HCT116 (cell line): ENCODE data around the gene PTPRA. TPM values are rescaled to one million over a fixed set of nuclear protein-coding genes. Genes with fewer than 3 reads are reported as not detected.

Experiments used
- ATAC-seq: fragments of 200-7000 bp; cut with Tn5 transposase; 2 replicates; pipeline ENCODE4 v1.9.1; 2020; ENCODE audit warnings: mild to moderate bottlenecking, moderate library complexity
- BruUV-seq: library from RNA; stranded (reverse); fragments of 400-500 nt; replicated peaks from 2 replicates; lab custom pipeline; 2021; lab: Mats Ljungman, UMichigan
- CTCF ChIA-PET: fragments of 300-600 bp; sonication (Branson Sonifier 250); formaldehyde crosslinking; loops from one replicate; lab custom pipeline; 2021; ENCODE audit warnings: antibody characterized with exemption; lab: Charles Lee
- POLR2A ChIA-PET: fragments of 300-600, 350-600 bp; sonication (Branson Sonifier 250); formaldehyde crosslinking; loops from one replicate; lab custom pipeline; 2021; ENCODE audit warnings: antibody characterized with exemption; lab: Charles Lee
- RAD21 ChIA-PET, 2 experiments: fragments of 300-600 bp; sonication (Branson Sonifier 250); formaldehyde crosslinking; loops; one replicate each; lab custom pipeline; 2023; ENCODE audit warnings: low total read pairs in 2 of 2; ENCODE audit not compliant: uncharacterized antibody in 2 of 2, unreplicated experiment in 2 of 2, low non-redundant PET in 1 of 2; lab: Charles Lee
- DNase-seq: peaks from one replicate; pipeline ENCODE4 v3.0.0-alpha.2; 2010; ENCODE audit warnings: low read depth, low spot score
- H2AFZ ChIP-seq: fragments of 200-600 bp; shearing (Covaris generic), sonication (generic); 2 replicates; pipeline ENCODE4 v1.6.1; 2017; ENCODE audit warnings: low read depth, mixed run types, mixed read lengths, antibody characterized with exemption, low read length; ENCODE audit not compliant: poor library complexity, severe bottlenecking
- H3K27ac ChIP-seq: 2 replicates; pipeline ENCODE4 v1.5.1; 2012; ENCODE audit warnings: low read depth, low read length
- H3K27me3 ChIP-seq: fragments of 200-600 bp; sonication (generic); 2 replicates; pipeline ENCODE4 v1.6.1; 2016; ENCODE audit warnings: mixed run types, low read length, mixed read lengths; ENCODE audit not compliant: insufficient read depth
- H3K36me3 ChIP-seq, 2 experiments: fragments of 200-500 bp in 1 of 2; fragments of 200-600 bp in 1 of 2; sonication (Bioruptor generic) in 1 of 2; sonication (generic) in 1 of 2; 2 replicates each; pipeline versions ENCODE4 v1.5.1 to v1.6.1; 2014 to 2016; ENCODE audit warnings: low read length in 2 of 2, inconsistent platforms in 1 of 2, mixed read lengths in 1 of 2, mixed run types in 1 of 2; ENCODE audit not compliant: insufficient read depth in 2 of 2, control insufficient read depth in 1 of 2
- H3K4me1 ChIP-seq, 2 experiments: fragments of 200-600 bp in 1 of 2; sonication (generic) in 1 of 2; 2 replicates each; pipeline versions ENCODE4 v1.5.1 to v1.6.1; 2012 to 2017; ENCODE audit warnings: low read length in 2 of 2, inconsistent platforms in 1 of 2, mild to moderate bottlenecking in 1 of 2, mixed read lengths in 1 of 2, mixed run types in 1 of 2, moderate library complexity in 1 of 2; ENCODE audit not compliant: insufficient read depth in 2 of 2, control insufficient read depth in 1 of 2
- H3K4me2 ChIP-seq: fragments of 200-600 bp; sonication (generic); 2 replicates; pipeline ENCODE4 v1.6.1; 2017; ENCODE audit warnings: mixed run types, low read length, mixed read lengths
- H3K4me3 ChIP-seq, 2 experiments: fragments of 200-600 bp in 1 of 2; sonication (generic) in 1 of 2; replicated peaks in 1 of 2; 2 replicates each; pipeline ENCODE4 v1.5.1; 2011 to 2016; ENCODE audit warnings: low read length in 2 of 2, control low read depth in 1 of 2, low read depth in 1 of 2, mild to moderate bottlenecking in 1 of 2, mixed read lengths in 1 of 2, mixed run types in 1 of 2
- H3K79me2 ChIP-seq: fragments of 200-600 bp; sonication (generic); 2 replicates; pipeline ENCODE4 v1.6.1; 2017; ENCODE audit warnings: mild to moderate bottlenecking, mixed run types, low read length, moderate library complexity, mixed read lengths; ENCODE audit not compliant: insufficient read depth
- H3K9ac ChIP-seq: fragments of 200-600 bp; sonication (generic); 2 replicates; pipeline ENCODE4 v1.6.1; 2016; ENCODE audit warnings: low read length, mixed read lengths
- H3K9me2 ChIP-seq: fragments of 200-600 bp; sonication (generic), shearing (Covaris generic); 2 replicates; pipeline ENCODE4 v1.6.1; 2017; ENCODE audit warnings: mixed run types, mild to moderate bottlenecking, moderate library complexity; ENCODE audit not compliant: insufficient read depth
- H3K9me3 ChIP-seq, 2 experiments: fragments of 200-500 bp in 1 of 2; fragments of 200-600 bp in 1 of 2; sonication (Bioruptor generic) in 1 of 2; sonication (generic) in 1 of 2; 2 replicates each; pipeline ENCODE4 v1.6.1; 2014 to 2017; ENCODE audit warnings: low read length in 2 of 2, mixed read lengths in 2 of 2, inconsistent platforms in 1 of 2, low read depth in 1 of 2, mild to moderate bottlenecking in 1 of 2, mixed run types in 1 of 2, moderate library complexity in 1 of 2; ENCODE audit not compliant: control insufficient read depth in 1 of 2, insufficient read depth in 1 of 2
- H4K20me1 ChIP-seq: fragments of 200-600 bp; sonication (generic), shearing (Covaris generic); 2 replicates; pipeline ENCODE4 v1.6.1; 2017; ENCODE audit warnings: mixed run types, mild to moderate bottlenecking, moderate library complexity; ENCODE audit not compliant: insufficient read depth
- CBX3 ChIP-seq: IDR thresholded peaks from 2 replicates; pipeline ENCODE4 v1.6.1; 2012; ENCODE audit warnings: low read depth
- CEBPB ChIP-seq: IDR thresholded peaks from 2 replicates; pipeline ENCODE4 v1.6.1; 2012; ENCODE audit warnings: low read depth
- EGR1 ChIP-seq: IDR thresholded peaks from 2 replicates; pipeline ENCODE4 v1.6.1; 2012; ENCODE audit warnings: low read depth
- ELF1 ChIP-seq: IDR thresholded peaks from 2 replicates; pipeline ENCODE4 v1.6.1; 2012; ENCODE audit warnings: low read depth, borderline replicate concordance
- JUND ChIP-seq: IDR thresholded peaks from 2 replicates; pipeline ENCODE4 v1.6.1; 2012
- SP1 ChIP-seq: IDR thresholded peaks from 2 replicates; pipeline ENCODE4 v1.6.1; 2012; ENCODE audit warnings: low read depth
- SRF ChIP-seq: IDR thresholded peaks from 2 replicates; pipeline ENCODE4 v1.6.1; 2012; ENCODE audit warnings: low read depth
- intact Hi-C: fragments of 100-400 bp; cut with micrococcal nuclease; formaldehyde crosslinking; loops from 2 replicates; pipeline ENCODE4 v1.10.0; 2022
- total RNA-seq: library from RNA; stranded (reverse); gene quantifications from one replicate; pipeline ENCODE4 v1.2.1, GENCODE V29; 2021; ENCODE audit not compliant: unreplicated experiment

PTPRA gene
- total RNA-seq, 1 experiment from 2014 or later = 44.6 TPM

DNA sequence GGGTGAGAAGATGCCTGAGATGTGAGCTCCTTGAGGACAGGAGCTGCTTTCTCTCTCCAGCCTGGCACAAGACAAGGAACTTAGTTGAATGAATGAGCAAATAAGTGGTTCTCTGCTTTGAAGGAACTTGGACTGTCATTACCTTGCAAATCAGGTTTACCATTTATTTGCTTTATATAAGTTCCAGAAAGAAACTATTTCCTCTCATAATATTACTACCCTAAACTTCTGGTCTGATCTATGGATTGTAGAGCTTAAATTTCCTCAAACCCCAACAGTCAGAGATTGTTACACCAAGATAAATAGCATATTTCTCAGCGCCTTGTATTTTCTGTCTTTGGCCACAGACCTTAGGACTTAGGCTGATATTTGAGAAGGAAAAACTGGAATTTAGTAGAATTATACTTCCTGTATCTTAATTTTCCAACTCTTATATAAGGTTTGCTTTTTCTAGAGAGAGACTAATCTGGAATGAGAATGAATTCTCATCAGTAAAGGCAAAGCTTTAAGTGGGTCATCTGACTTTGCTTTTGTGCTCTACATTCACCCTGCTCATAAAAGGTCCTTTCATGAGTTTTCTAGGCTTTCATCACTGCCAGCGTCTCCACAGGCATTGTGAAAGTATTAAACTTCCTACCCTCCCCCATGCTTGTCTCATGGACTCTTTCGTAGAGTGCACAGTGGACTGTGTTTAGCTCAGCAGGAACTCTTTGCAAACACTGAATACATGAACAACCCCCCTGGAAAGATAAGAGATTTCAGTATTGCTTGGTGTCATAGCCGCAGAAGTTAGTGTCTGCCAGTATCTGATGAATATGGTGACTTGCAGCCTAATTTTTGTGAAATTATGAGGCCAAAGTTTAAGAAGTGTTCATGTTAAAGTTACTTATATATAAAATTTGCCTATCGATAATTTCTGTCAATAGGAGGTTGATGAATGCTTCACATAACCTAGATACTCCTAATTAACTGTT lies 74.0 kb downstream of the PTPRA start:
- H3K27me3 ChIP-seq = no peaks in the 10 kb centered on the region
- ATAC-seq (no peak), DNase-seq (no peak)
- intact Hi-C loops = no loop called here
- H3K4me3 ChIP-seq = no peak overlapping the region
- POLR2A ChIA-PET = no interaction called here
- H3K9ac ChIP-seq = no peak overlapping the region
- TF ChIP-seq SRF (no peak), ELF1 (no peak), JUND (no peak), SP1 (no peak), CBX3 (no peak), EGR1 (no peak)
- TF ChIP-seq, all 23 proteins: peak for 0
- Histone ChIP-seq H3K4me1 (no peaks in the 10 kb centered on the region), H3K4me2 (no peak overlapping the region), H3K9me3 (no peaks in the 10 kb centered on the region), H3K79me2 (peaks cover 5% of the 10 kb centered on the region), H4K20me1 (no peaks in the 10 kb centered on the region), H2AFZ (no peak overlapping the region), H3K9me2 (no peaks in the 10 kb centered on the region), H3K27ac (no peak overlapping the region), H3K36me3 (peaks cover 0 to 3% of the 10 kb centered on the region in 2 experiments; a peak in 1 of 4 replicates)
- no TSS peak for BruUV-seq
- ChIA-PET RAD21 (no interaction called here), CTCF (no interaction called here)

GRCh38 chr20:2948968-2949367 lies 75.7 kb downstream of the PTPRA start:
- peaks cover 0 to 3% of the 10 kb centered on the region in 2 experiments; a peak in 1 of 4 replicates for H3K36me3 ChIP-seq
- no peaks in the 10 kb centered on the region for H3K4me1 ChIP-seq
- TF ChIP-seq ELF1 (no peak), CEBPB (no peak)
- no peaks in the 10 kb centered on the region for H3K27me3 ChIP-seq
- ChIA-PET RAD21 (no interaction called here), CTCF (no interaction called here), POLR2A (no interaction called here)
- no peak for ATAC-seq
- no peak overlapping the region for H3K4me2 ChIP-seq
- H3K9me2 ChIP-seq = no peaks in the 10 kb centered on the region
- H4K20me1 ChIP-seq = no peaks in the 10 kb centered on the region
- H3K27ac ChIP-seq = no peak overlapping the region
- BruUV-seq = no TSS peak
- no peak overlapping the region for H3K9ac ChIP-seq
- H2AFZ ChIP-seq = no peak overlapping the region
- intact Hi-C loops = no loop called here
- DNase-seq = no peak
- no peaks in the 10 kb centered on the region for H3K9me3 ChIP-seq
- peaks cover 5% of the 10 kb centered on the region; the same call in 1 of the 2 replicates for H3K79me2 ChIP-seq
- no peak overlapping the region for H3K4me3 ChIP-seq
